CD4-positive, alpha-beta T cell treated with Interleukin-6 at 100 ng/mL for 8 hours (primary cell): ENCODE measurements around the gene LRP5.
"Not testable (repeated sequence)": the region's sequence is repeated elsewhere in the genome, so short reads cannot be mapped to it uniquely, and the experiment has no call there.

Experiments
- DNase-seq: peaks from one replicate; pipeline ENCODE4 v3.0.0-alpha.2; 2020; ENCODE audit warnings: mixed read lengths, low spot score

LRP5 gene

DNA sequence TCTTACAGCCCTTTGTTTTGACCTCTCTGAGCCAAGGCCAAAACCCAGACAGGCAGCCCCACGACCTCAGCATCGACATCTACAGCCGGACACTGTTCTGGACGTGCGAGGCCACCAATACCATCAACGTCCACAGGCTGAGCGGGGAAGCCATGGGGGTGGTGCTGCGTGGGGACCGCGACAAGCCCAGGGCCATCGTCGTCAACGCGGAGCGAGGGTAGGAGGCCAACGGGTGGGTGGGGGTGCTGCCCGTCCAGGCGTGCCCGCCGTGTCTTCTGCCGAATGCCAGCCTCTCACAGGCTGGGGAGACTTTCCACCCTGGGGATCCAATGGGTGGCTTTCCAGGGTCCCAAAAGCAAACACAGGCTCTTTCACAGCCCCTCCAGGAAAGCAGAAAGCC lies 111.1 kb downstream of the LRP5 start:
- DNase-seq = no peak

- no peak for DNase-seq
Measured at GRCh38 chr11:68424101-68424632, 111.8 kb downstream of the LRP5 start.

DNA sequence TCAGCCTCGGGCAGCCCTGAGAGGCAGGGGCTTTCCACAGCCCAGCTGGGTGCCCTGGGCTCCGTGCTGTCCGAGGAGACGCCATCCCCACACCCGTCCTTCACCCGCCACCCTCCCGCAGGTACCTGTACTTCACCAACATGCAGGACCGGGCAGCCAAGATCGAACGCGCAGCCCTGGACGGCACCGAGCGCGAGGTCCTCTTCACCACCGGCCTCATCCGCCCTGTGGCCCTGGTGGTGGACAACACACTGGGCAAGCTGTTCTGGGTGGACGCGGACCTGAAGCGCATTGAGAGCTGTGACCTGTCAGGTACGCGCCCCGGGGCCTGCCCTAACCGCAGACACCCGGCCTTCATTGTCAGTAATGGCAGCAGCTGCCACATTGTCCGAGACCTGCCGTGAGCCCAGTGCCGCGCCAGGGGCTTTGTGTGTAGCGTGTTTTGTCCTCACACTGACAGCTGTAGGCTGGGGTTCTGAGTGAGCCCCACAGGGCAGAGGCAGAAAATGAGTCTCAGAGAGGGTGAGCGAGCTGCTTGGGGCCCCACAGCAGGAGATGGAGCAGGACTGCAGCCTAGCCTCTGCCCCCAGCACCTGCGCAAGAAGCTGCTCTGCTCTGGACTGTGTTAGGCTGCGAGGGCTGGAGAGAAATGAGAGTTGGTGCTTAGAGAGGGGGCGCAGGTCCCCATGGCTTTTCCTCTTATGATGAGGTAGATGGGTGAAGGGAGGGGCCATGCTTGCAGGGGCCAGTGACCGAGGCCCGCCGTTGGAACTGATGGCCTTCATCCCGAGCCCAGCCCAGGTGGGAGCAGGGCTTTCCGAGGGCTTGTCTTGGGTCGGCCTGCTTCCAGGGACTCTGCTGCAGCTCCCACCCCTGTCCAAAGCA lies 112.8 kb downstream of the LRP5 start:
- DNase-seq = no peak

GRCh38 chr11:68425866-68426380 lies 113.5 kb downstream of the LRP5 start:
- no peak for DNase-seq

DNA sequence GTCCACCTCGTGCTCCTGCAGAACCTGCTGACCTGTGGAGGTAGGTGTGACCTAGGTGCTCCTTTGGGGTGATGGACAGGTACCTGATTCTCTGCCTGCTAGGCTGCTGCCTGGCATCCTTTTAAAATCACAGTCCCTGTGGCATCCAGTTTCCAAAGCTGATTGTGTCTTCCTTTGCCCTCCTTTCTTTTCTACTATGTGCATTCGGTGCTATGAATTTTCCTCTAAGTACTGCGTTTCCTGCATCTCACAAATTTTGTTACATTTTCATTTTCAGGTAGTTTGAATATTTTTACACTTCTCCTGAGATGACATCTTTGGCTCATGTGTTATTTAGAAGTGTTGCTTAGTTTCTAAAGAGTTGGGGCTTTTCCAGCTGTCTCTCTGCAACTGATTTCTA lies 117.3 kb downstream of the LRP5 start:
- no peak for DNase-seq

DNA sequence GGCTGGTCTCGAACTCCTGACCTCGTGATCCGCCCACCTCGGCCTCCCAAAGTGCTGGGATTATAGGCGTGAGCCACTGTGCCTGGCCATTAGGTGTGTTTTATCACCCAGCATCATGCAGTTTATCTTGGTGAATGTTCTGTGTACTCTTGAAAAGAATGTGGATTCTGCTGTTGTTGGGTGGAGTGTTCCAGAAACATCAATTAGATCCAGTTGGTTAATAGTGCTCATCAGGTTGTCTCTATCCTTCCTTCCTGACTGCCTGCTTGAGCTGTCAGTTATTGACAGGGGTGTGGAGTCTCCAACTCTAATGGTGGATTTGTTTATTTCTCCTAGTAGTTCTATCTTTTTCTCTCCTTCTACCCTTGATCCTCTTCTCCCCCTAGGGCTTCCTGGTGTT lies 118.0 kb downstream of the LRP5 start:
- DNase-seq = no peak

GRCh38 chr11:68430801-68431200 lies 118.4 kb downstream of the LRP5 start:
- DNase-seq = no peak

- DNase-seq = no peak
Measured at GRCh38 chr11:68431984-68432645, 119.7 kb downstream of the LRP5 start.

DNA sequence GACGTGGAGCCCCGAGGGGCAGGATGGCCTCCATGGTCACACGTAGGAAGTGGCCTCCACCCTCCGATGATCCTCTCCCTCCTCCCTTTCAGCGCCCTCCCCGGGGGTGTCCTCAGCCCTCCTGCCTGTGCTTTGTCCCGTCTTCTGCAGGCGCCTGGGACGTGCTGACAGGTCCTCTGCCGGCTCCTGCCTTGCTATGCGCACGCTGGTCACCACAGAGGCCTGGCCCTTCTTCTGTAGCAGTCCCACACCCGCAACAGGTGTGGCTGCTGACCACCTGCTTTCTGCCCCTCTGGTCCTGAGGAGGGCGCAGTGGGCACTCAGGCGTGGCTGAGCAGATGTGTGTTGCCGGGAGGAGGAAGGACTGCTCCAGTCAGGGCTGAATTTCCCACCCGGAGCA lies 120.5 kb downstream of the LRP5 start:
- no peak for DNase-seq

- no peak for DNase-seq
Measured at GRCh38 chr11:68433541-68433940, 121.2 kb downstream of the LRP5 start.

GRCh38 chr11:68434159-68434558 lies 121.8 kb downstream of the LRP5 start:
- DNase-seq = not testable (repeated sequence)

- DNase-seq = no peak
Measured at GRCh38 chr11:68436162-68436888, 123.9 kb downstream of the LRP5 start.

DNA sequence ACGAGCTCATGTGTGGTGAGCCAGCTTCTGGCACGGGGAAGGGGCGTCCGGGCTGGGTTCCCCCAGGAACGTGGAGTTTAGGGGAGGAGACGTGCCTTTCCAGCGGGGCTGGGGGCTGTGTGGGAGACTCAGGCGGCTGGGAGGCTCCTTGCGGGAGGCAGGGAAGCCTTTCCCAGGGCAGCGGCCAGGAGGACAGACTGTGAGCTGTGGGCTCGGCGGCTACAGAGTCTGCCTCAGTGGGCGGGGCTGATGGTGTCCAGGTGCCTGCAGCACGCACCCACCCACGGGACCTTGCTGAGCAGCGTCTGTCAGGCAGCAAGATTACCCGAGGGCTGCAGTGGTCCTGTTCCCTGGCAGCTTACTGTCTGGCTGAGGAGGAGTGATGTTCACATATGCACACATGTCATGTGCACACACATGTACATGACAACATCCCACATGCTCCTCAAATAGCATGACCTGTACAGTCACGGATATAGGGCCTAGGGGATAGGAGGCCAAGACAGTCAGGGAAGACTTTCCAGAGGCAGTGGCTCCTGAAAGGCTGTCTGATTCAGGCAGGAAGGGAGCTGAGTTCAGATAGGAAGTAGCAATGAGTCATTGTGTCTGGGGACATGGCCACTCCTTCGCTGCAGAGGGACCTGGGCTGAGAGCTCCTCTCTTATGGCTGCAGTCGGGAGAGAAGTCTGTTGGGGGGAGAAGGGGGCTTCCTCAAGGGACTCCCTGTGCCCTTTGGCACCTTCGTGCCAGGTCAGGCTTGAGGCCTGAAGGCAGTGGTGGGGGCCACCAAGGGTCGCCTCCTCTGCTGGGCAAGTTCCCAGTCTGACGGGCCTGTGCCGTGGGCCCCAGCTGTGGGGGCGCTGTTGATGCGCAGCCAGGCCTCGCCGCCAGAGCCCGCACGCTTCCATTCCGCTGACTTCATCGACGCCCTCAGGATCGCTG lies 124.9 kb downstream of the LRP5 start:
- DNase-seq = no peak

- no peak for DNase-seq
Measured at GRCh38 chr11:68437927-68438657, 125.7 kb downstream of the LRP5 start.

DNA sequence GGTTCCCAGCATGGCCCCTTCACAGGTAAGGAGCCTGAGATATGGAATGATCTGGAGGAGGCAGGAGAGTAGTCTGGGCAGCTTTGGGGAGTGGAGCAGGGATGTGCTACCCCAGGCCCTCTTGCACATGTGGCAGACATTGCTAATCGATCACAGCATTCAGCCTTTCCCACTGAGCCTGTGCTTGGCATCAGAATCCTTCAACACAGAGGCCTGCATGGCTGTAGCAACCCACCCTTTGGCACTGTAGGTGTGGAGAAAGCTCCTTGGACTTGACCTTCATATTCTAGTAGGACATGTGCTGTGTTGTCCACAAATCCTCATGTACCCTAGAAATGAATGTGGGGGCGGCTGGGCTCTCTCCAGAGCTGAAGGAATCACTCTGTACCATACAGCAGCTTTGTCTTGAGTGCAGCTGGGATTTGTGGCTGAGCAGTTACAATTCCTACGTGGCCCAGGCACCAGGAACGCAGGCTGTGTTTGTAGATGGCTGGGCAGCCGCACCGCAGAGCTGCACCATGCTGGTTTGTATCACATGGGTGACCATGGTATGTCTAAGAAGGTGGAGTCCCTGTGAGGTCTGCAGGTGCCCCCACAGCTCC lies 126.4 kb downstream of the LRP5 start:
- no peak for DNase-seq

DNA sequence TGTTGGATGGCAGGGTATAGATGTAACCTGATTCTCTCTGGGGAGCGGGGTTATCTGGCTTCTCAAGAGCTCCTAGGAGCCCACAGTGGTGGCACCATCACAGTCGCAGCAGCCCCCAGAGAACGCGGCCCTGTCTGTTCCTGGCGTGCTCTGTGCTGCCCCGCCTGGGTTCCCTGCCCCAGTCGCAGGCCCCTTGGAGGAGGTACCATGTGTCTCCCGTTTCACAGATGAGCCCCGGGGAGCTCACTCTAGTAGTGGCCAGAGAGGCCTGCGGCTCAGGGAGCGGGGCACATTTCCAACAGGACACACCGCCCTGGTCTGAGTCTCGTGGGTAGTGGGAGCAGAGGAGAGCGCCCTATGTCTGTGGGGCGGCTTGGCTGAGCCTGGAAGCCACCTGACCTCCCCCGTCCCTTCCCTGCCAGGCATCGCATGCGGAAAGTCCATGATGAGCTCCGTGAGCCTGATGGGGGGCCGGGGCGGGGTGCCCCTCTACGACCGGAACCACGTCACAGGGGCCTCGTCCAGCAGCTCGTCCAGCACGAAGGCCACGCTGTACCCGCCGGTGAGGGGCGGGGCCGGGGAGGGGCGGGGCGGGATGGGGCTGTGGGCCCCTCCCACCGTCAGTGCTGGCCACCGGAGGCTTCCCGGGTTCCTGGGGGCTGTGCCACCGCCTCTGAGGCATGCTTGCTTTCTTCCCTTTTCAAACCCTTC lies 127.1 kb downstream of the LRP5 start:
- no peak for DNase-seq

DNA sequence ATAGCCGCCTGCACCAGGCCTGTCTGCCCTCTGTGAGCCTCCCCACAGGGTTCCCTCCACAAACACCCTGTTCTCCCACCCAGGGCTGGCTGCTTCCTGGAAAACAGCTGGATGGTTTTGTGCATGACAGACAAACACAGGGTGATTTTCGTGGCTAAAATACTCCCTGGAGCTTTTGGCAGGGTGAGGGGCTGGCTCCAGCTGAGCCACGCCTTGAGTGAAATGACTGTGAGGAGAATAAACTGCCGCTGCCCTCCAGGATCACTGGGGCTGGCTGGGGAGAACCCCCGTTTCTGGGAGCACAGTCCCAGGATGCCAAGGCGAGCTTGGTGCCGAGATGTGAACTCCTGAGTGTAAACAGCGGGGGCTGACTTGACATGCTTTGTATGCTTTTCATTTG lies 127.8 kb downstream of the LRP5 start:
- no peak for DNase-seq

GRCh38 chr11:68441466-68442230 lies 129.3 kb downstream of the LRP5 start:
- no peak for DNase-seq

- DNase-seq = no peak
Measured at GRCh38 chr11:68442433-68442832, 130.0 kb downstream of the LRP5 start.
